ENCODE results near the gene MPEG1. TPM values are rescaled to one million over a fixed set of nuclear protein-coding genes. Genes with fewer than 3 reads are reported as not detected.

MPEG1 gene
- total RNA-seq, 1 donor from 2014 or later, result not detected

- no peak for DNase-seq
These were observed 5.6 kb upstream of the MPEG1 start for GRCh38 chr11:59218319-59218718.

GRCh38 chr11:59216641-59217564 lies 4.2 kb upstream of the MPEG1 start:
- peak; percentile 60 for DNase-seq

- DNase-seq, result no peak
These were observed 1.6 kb upstream of the MPEG1 start for GRCh38 chr11:59214141-59214893.

- no peak for DNase-seq
These were observed 505 bp downstream of the MPEG1 start for GRCh38 chr11:59212222-59212621.

- DNase-seq, result no peak
These were observed 3.8 kb downstream of the MPEG1 start for GRCh38 chr11:59208956-59209355.

- peak; percentile 73 for DNase-seq
These were observed 4.7 kb downstream of the MPEG1 start for GRCh38 chr11:59207988-59208451.

GRCh38 chr11:59206635-59207034 lies 6.1 kb downstream of the MPEG1 start:
- DNase-seq, result peak; percentile 76

- DNase-seq, result no peak
These were observed 7.1 kb downstream of the MPEG1 start for GRCh38 chr11:59205648-59206047.

GRCh38 chr11:59204746-59205145 lies 8.0 kb downstream of the MPEG1 start:
- no peak for DNase-seq

GRCh38 chr11:59201353-59201752 lies 11.4 kb downstream of the MPEG1 start:
- no peak for DNase-seq

- DNase-seq, result no peak
These were observed 12.3 kb downstream of the MPEG1 start for GRCh38 chr11:59200423-59200746.

- no peak for DNase-seq
These were observed 12.9 kb downstream of the MPEG1 start for GRCh38 chr11:59199546-59200422.

- DNase-seq, result no peak
These were observed 14.0 kb downstream of the MPEG1 start for GRCh38 chr11:59198726-59199125.

GRCh38 chr11:59197991-59198390 lies 14.7 kb downstream of the MPEG1 start:
- DNase-seq, result no peak

GRCh38 chr11:59196777-59197176 lies 15.9 kb downstream of the MPEG1 start:
- DNase-seq, result no peak

GRCh38 chr11:59195586-59195985 lies 17.1 kb downstream of the MPEG1 start:
- no peak for DNase-seq

GRCh38 chr11:59193587-59194130 lies 19.1 kb downstream of the MPEG1 start:
- DNase-seq, result no peak

GRCh38 chr11:59192446-59193020 lies 20.2 kb downstream of the MPEG1 start:
- no peak for DNase-seq

- DNase-seq, result no peak
These were observed 20.8 kb downstream of the MPEG1 start for GRCh38 chr11:59191890-59192289.

- DNase-seq, result no peak
These were observed 21.6 kb downstream of the MPEG1 start for GRCh38 chr11:59191095-59191494.

- peak; percentile 35 for DNase-seq
These were observed 22.7 kb downstream of the MPEG1 start for GRCh38 chr11:59189986-59190385.

- no peak for DNase-seq
These were observed 23.8 kb downstream of the MPEG1 start for GRCh38 chr11:59188954-59189353.
